GM12891 (cell line): ENCODE measurements around the gene MIS12.

ENCODE experiments used
- POLR2A ChIP-seq: IDR thresholded peaks from 2 replicates; pipeline ENCODE4 v1.6.1; 2011; ENCODE audit warnings: low read depth, low read length, control low read depth
- POLR2AphosphoS5 ChIP-seq: IDR thresholded peaks from 2 replicates; pipeline ENCODE4 v1.6.1; 2011; ENCODE audit warnings: low read depth, low read length, control low read depth
- SPI1 ChIP-seq: IDR thresholded peaks from 2 replicates; pipeline ENCODE4 v1.6.1; 2011; ENCODE audit warnings: low read depth, low read length, control low read depth

DNA sequence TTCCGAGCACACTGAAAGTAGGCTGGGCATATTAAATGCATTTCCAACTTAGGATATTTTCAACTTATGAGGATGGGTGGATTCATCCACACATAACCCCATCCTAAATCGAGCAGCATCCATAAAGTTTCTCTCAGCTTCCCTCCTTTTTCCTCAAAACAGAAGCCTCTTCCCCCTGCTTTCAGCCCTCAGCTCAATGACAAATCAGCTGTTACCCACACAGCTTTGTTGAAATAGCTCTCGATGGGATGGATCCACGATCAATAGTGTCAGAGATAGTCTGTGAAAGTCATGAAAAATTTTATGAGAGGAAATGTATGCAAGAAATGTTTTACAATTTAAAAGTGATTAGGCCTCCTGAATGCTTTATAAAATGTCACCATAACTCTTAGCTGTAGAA is 20.1 kb upstream of the MIS12 start:
- no peak for TF ChIP-seq POLR2AphosphoS5
- TF ChIP-seq POLR2A: no peak
- TF ChIP-seq SPI1: no peak
